ENCODE results near the gene ATAD5.

- TF ChIP-seq, protein P1, sequence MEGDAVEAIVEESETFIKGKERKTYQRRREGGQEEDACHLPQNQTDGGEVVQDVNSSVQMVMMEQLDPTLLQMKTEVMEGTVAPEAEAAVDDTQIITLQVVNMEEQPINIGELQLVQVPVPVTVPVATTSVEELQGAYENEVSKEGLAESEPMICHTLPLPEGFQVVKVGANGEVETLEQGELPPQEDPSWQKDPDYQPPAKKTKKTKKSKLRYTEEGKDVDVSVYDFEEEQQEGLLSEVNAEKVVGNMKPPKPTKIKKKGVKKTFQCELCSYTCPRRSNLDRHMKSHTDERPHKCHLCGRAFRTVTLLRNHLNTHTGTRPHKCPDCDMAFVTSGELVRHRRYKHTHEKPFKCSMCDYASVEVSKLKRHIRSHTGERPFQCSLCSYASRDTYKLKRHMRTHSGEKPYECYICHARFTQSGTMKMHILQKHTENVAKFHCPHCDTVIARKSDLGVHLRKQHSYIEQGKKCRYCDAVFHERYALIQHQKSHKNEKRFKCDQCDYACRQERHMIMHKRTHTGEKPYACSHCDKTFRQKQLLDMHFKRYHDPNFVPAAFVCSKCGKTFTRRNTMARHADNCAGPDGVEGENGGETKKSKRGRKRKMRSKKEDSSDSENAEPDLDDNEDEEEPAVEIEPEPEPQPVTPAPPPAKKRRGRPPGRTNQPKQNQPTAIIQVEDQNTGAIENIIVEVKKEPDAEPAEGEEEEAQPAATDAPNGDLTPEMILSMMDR (IDR thresholded peaks at IDR 0.05) = no peak
- TF ChIP-seq POLR2A (IDR thresholded peaks at IDR 0.05) = peak; percentile 12 to 20
Observed at GRCh38 chr17:30921544-30922196, 89.9 kb downstream of the ATAD5 start, which contains the start of gene ADAP2.

Data from adrenal gland (tissue), 5 donors.